GM12872 (cell line): ENCODE measurements around the gene ENDOD1.

Experiments used
- CTCF ChIP-seq: IDR thresholded peaks from 3 replicates; pipeline ENCODE4 v1.5.1; 2011; ENCODE audit warnings: low read depth, mild to moderate bottlenecking, low read length, moderate library complexity; ENCODE audit not compliant: insufficient read depth

ENDOD1 gene

DNA sequence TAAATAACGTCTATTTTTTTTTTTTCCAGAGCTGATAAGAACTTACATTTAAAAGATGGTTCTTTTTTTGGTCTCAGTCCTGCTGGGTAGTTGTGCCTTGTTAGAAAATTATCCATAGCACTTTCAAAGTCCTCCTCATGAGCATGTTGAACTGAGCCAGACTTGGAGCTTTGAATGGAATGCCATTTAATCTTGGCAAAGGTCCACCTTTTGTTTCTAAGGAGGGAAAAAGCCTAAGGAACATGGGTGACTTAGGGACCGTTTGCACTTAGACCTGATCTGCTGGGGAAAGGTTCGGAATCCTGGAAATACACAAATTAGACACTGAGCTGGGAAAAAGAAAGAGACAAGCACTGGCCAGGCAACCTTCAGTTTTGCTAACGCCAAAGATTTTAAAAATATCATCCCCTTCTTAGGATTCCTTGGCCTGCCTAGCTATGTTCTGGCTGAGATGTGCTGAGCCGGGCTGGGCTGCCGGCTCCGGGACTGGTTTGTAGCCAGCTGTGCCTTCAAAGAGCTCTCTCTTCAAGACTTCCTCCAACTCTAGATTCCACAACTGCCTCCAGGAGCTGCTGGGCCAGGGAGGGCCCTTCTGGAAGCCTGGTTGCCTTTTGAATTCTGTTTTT, 67.4 kb downstream of the ENDOD1 start:
- TF ChIP-seq CTCF = no peak

- TF ChIP-seq CTCF = no peak
These were observed 68.2 kb downstream of the ENDOD1 start for GRCh38 chr11:95157824-95158223.

GRCh38 chr11:95161248-95161647, 71.6 kb downstream of the ENDOD1 start:
- TF ChIP-seq CTCF = no peak

DNA sequence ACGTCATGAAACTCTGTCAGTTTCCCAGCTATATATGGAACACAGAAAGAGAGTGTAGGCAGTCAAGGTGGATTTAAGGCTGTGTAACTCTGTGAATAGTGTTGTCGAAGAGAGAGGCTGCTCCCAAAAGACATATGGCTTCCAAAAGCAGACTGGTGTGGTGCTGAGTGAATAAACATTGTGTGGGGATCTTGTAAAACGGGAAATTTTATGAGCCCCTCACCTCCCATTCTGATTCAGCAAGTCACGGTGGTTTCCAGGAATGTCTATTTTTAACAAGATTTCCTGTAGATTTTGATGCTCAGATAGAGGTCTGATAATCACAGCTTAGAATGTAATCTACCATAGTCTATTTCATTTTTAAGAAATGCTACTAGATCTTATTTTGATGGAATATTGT, 73.5 kb downstream of the ENDOD1 start:
- no peak for TF ChIP-seq CTCF

GRCh38 chr11:95165638-95166037, 76.0 kb downstream of the ENDOD1 start:
- TF ChIP-seq CTCF = no peak

- no peak for TF ChIP-seq CTCF
These were observed 77.1 kb downstream of the ENDOD1 start for GRCh38 chr11:95166781-95167180.

- TF ChIP-seq CTCF = no peak
These were observed 80.6 kb downstream of the ENDOD1 start for GRCh38 chr11:95170294-95170693.

GRCh38 chr11:95175818-95176380, 86.3 kb downstream of the ENDOD1 start:
- no peak for TF ChIP-seq CTCF
